Measurements from ENCODE around the gene CCDC85B. TPM values are rescaled to one million over a fixed set of nuclear protein-coding genes. Genes with fewer than 3 reads are reported as not detected.

CCDC85B gene
- total RNA-seq, 2 donors from 2014 or later: 27.4 to 28.0 TPM

- ATAC-seq (no peak), DNase-seq (no peak)
- H3K9me3 ChIP-seq (ENCODE audit: control insufficient read depth, low read length, poor library complexity, severe bottlenecking): no peaks in the 10 kb centered on the region
- Mint-ChIP-seq H3K4me1 (peaks cover 40% of the 10 kb centered on the region), H3K27ac (peak overlapping the region; percentile 98), H3K4me3 (peak overlapping the region; percentile 95), H3K36me3 (ENCODE audit: low read depth) (no peaks in the 10 kb centered on the region), H3K27me3 (no peaks in the 10 kb centered on the region)
Measured at GRCh38 chr11:65892661-65893317, 2.3 kb downstream of the CCDC85B start.

- H3K27me3 Mint-ChIP-seq: no peaks in the 10 kb centered on the region
- no peak for ATAC-seq
Measured at GRCh38 chr11:65894034-65894591, 3.6 kb downstream of the CCDC85B start.

GRCh38 chr11:65895482-65895981, 5.1 kb downstream of the CCDC85B start:
- no peaks in the 10 kb centered on the region for H3K9me3 ChIP-seq (ENCODE audit: control insufficient read depth, low read length, poor library complexity, severe bottlenecking)
- H3K27me3 Mint-ChIP-seq: no peaks in the 10 kb centered on the region
- peaks cover 19% of the 10 kb centered on the region for H3K4me1 Mint-ChIP-seq
- H3K27ac Mint-ChIP-seq: peak overlapping the region; percentile 84
- DNase-seq (no peak), ATAC-seq (no peak)
- H3K36me3 Mint-ChIP-seq (ENCODE audit: low read depth): no peaks in the 10 kb centered on the region
- peak overlapping the region; percentile 3 for H3K4me3 Mint-ChIP-seq

More at GRCh38 chr11:65894034-65894591, 3.6 kb downstream of the CCDC85B start:
- H3K9me3 ChIP-seq (ENCODE audit: control insufficient read depth, low read length, poor library complexity, severe bottlenecking): no peaks in the 10 kb centered on the region
- H3K4me3 Mint-ChIP-seq: peak overlapping the region; percentile 95
- peak overlapping the region; percentile 93 for H3K27ac Mint-ChIP-seq
- peaks cover 31% of the 10 kb centered on the region for H3K4me1 Mint-ChIP-seq
- H3K36me3 Mint-ChIP-seq (ENCODE audit: low read depth): no peaks in the 10 kb centered on the region
- no peak for DNase-seq

GRCh38 chr11:65896034-65896999, 5.8 kb downstream of the CCDC85B start:
- H3K4me3 Mint-ChIP-seq: peak overlapping the region; percentile 31
- H3K9me3 ChIP-seq (ENCODE audit: control insufficient read depth, low read length, poor library complexity, severe bottlenecking): no peaks in the 10 kb centered on the region
- DNase-seq: no peak
- ATAC-seq: no peak
- H3K36me3 Mint-ChIP-seq (ENCODE audit: low read depth): no peaks in the 10 kb centered on the region
- H3K4me1 Mint-ChIP-seq: peaks cover 19% of the 10 kb centered on the region
- peak overlapping the region; percentile 84 for H3K27ac Mint-ChIP-seq
- H3K27me3 Mint-ChIP-seq: no peaks in the 10 kb centered on the region

GRCh38 chr11:65897020-65897471, 6.6 kb downstream of the CCDC85B start:
- ATAC-seq: no peak
- H3K27ac Mint-ChIP-seq: no peak overlapping the region
- peak overlapping the region; percentile 31 for H3K4me3 Mint-ChIP-seq

GRCh38 chr11:65898656-65899355, 8.3 kb downstream of the CCDC85B start:
- DNase-seq: no peak
- H3K4me3 Mint-ChIP-seq: peak overlapping the region; percentile 71
- no peak for ATAC-seq
- no peaks in the 10 kb centered on the region for H3K36me3 Mint-ChIP-seq (ENCODE audit: low read depth)
- peak overlapping the region; percentile 45 for H3K27ac Mint-ChIP-seq
- H3K27me3 Mint-ChIP-seq: peaks cover 4% of the 10 kb centered on the region
- H3K9me3 ChIP-seq (ENCODE audit: control insufficient read depth, low read length, poor library complexity, severe bottlenecking): no peaks in the 10 kb centered on the region
- peaks cover 10% of the 10 kb centered on the region for H3K4me1 Mint-ChIP-seq

More at GRCh38 chr11:65897020-65897471, 6.6 kb downstream of the CCDC85B start:
- H3K27me3 Mint-ChIP-seq: no peaks in the 10 kb centered on the region
- peaks cover 19% of the 10 kb centered on the region for H3K4me1 Mint-ChIP-seq
- H3K9me3 ChIP-seq (ENCODE audit: control insufficient read depth, low read length, poor library complexity, severe bottlenecking): no peaks in the 10 kb centered on the region
- no peak for DNase-seq
- no peaks in the 10 kb centered on the region for H3K36me3 Mint-ChIP-seq (ENCODE audit: low read depth)

- Mint-ChIP-seq H3K27me3 (peaks cover 4% of the 10 kb centered on the region), H3K36me3 (ENCODE audit: low read depth) (no peaks in the 10 kb centered on the region), H3K4me1 (peaks cover 5% of the 10 kb centered on the region), H3K27ac (no peak overlapping the region), H3K4me3 (peak overlapping the region; percentile 81)
- DNase-seq (peak in 2 of 3 donors; percentile 45 to 47), ATAC-seq (no peak)
- H3K9me3 ChIP-seq (ENCODE audit: control insufficient read depth, low read length, poor library complexity, severe bottlenecking): no peaks in the 10 kb centered on the region
Measured at GRCh38 chr11:65899356-65900124, 9.1 kb downstream of the CCDC85B start.

GRCh38 chr11:65900125-65900898, 9.8 kb downstream of the CCDC85B start, which contains the start of gene FOSL1:
TSS of gene FOSL1 (minus strand) at chr11:65900388. CDS start at chr11:65900339, 49 bp downstream.
- peaks cover 4% of the 10 kb centered on the region for H3K27me3 Mint-ChIP-seq
- peak; percentile 97 for ATAC-seq

GRCh38 chr11:65900899-65901180, 10.4 kb downstream of the CCDC85B start:
- H3K27ac Mint-ChIP-seq: peak overlapping the region; percentile 90
- no peaks in the 10 kb centered on the region for H3K9me3 ChIP-seq (ENCODE audit: control insufficient read depth, low read length, poor library complexity, severe bottlenecking)
- H3K36me3 Mint-ChIP-seq (ENCODE audit: low read depth): no peaks in the 10 kb centered on the region
- peak overlapping the region; percentile 63 for H3K4me3 Mint-ChIP-seq
- ATAC-seq (no peak), DNase-seq (no peak)
- peaks cover 2% of the 10 kb centered on the region for H3K4me1 Mint-ChIP-seq
- H3K27me3 Mint-ChIP-seq: peaks cover 4% of the 10 kb centered on the region

More at GRCh38 chr11:65900125-65900898, 9.8 kb downstream of the CCDC85B start, which contains the start of gene FOSL1:
- Mint-ChIP-seq H3K27ac (peak within 1 kb of the TSS; percentile 90), H3K4me3 (peak within 1 kb of the TSS; percentile 81), H3K36me3 (ENCODE audit: low read depth) (no peaks in the 10 kb centered on the region), H3K4me1 (peaks cover 3% of the 10 kb centered on the region)
- DNase-seq: peak; percentile 92 to 96 (median 95)
- H3K9me3 ChIP-seq (ENCODE audit: control insufficient read depth, low read length, poor library complexity, severe bottlenecking): no peaks in the 10 kb centered on the region

- peak overlapping the region; percentile 90 for H3K27ac Mint-ChIP-seq
- no peaks in the 10 kb centered on the region for H3K9me3 ChIP-seq (ENCODE audit: control insufficient read depth, low read length, poor library complexity, severe bottlenecking)
- H3K4me3 Mint-ChIP-seq: no peak overlapping the region
- ATAC-seq: no peak
- H3K36me3 Mint-ChIP-seq (ENCODE audit: low read depth): no peaks in the 10 kb centered on the region
- peaks cover 2% of the 10 kb centered on the region for H3K4me1 Mint-ChIP-seq
- DNase-seq: no peak
- H3K27me3 Mint-ChIP-seq: peaks cover 4% of the 10 kb centered on the region
Measured at GRCh38 chr11:65903068-65903481, 12.6 kb downstream of the CCDC85B start.

- no peak overlapping the region for H3K4me3 Mint-ChIP-seq
- DNase-seq (no peak), ATAC-seq (no peak)
- H3K27me3 Mint-ChIP-seq: peaks cover 4% of the 10 kb centered on the region
- no peaks in the 10 kb centered on the region for H3K36me3 Mint-ChIP-seq (ENCODE audit: low read depth)
- peak overlapping the region; percentile 82 for H3K27ac Mint-ChIP-seq
- H3K4me1 Mint-ChIP-seq: peaks cover 1% of the 10 kb centered on the region
- H3K9me3 ChIP-seq (ENCODE audit: control insufficient read depth, low read length, poor library complexity, severe bottlenecking): no peaks in the 10 kb centered on the region
Measured at GRCh38 chr11:65903715-65904114, 13.2 kb downstream of the CCDC85B start.
